Rectal smooth muscle tissue (tissue), 1 donor: ENCODE results near the gene CASQ1.

Experiments used
- H3K27ac ChIP-seq: one replicate; pipeline ENCODE4 v1.7.0; 2013; ENCODE audit warnings: low read depth, low read length, inconsistent platforms
- H3K27me3 ChIP-seq: one replicate; pipeline ENCODE4 v1.7.0; 2013; ENCODE audit warnings: low read length; ENCODE audit not compliant: control insufficient read depth, insufficient read depth
- H3K36me3 ChIP-seq: one replicate; pipeline ENCODE4 v1.7.0; 2013; ENCODE audit warnings: low read length; ENCODE audit not compliant: control insufficient read depth, insufficient read depth
- H3K4me1 ChIP-seq: one replicate; pipeline ENCODE4 v1.7.0; 2013; ENCODE audit warnings: low read length; ENCODE audit not compliant: control insufficient read depth, insufficient read depth
- H3K4me3 ChIP-seq: one replicate; pipeline ENCODE4 v1.7.0; 2013; ENCODE audit warnings: low read length
- H3K9ac ChIP-seq: one replicate; pipeline ENCODE4 v1.7.0; 2013; ENCODE audit warnings: low read length

The CASQ1 gene

GRCh38 chr1:160193832-160194736, 3.7 kb downstream of the CASQ1 start:
- Histone ChIP-seq H3K27me3 (no peaks in the 10 kb centered on the region), H3K27ac (no peak overlapping the region), H3K36me3 (no peaks in the 10 kb centered on the region), H3K4me3 (no peak overlapping the region), H3K9ac (no peak overlapping the region), H3K4me1 (peaks cover 6% of the 10 kb centered on the region)

- Histone ChIP-seq H3K4me1 (peaks cover 4% of the 10 kb centered on the region), H3K4me3 (no peak overlapping the region), H3K36me3 (no peaks in the 10 kb centered on the region), H3K9ac (no peak overlapping the region), H3K27ac (no peak overlapping the region), H3K27me3 (no peaks in the 10 kb centered on the region)
Observed at GRCh38 chr1:160194737-160195059, 4.3 kb downstream of the CASQ1 start.

- Histone ChIP-seq H3K36me3 (no peaks in the 10 kb centered on the region), H3K4me3 (no peak overlapping the region), H3K9ac (no peak overlapping the region), H3K4me1 (peaks cover 4% of the 10 kb centered on the region), H3K27me3 (no peaks in the 10 kb centered on the region), H3K27ac (no peak overlapping the region)
Observed at GRCh38 chr1:160196143-160196542, 5.8 kb downstream of the CASQ1 start.

- Histone ChIP-seq H3K27ac (no peak overlapping the region), H3K36me3 (no peaks in the 10 kb centered on the region), H3K4me1 (peaks cover 4% of the 10 kb centered on the region), H3K27me3 (no peaks in the 10 kb centered on the region), H3K4me3 (no peak overlapping the region), H3K9ac (no peak overlapping the region)
Observed at GRCh38 chr1:160197231-160197630, 6.9 kb downstream of the CASQ1 start.

- no peak overlapping the region for H3K4me3 ChIP-seq
- H3K4me1 ChIP-seq = peaks cover 2% of the 10 kb centered on the region
- H3K27ac ChIP-seq = no peak overlapping the region
- no peak overlapping the region for H3K9ac ChIP-seq
- no peaks in the 10 kb centered on the region for H3K27me3 ChIP-seq
- no peaks in the 10 kb centered on the region for H3K36me3 ChIP-seq
Observed at GRCh38 chr1:160200786-160201185, 10.4 kb downstream of the CASQ1 start.

- no peak overlapping the region for H3K9ac ChIP-seq
- H3K27me3 ChIP-seq = no peaks in the 10 kb centered on the region
- peaks cover 20% of the 10 kb centered on the region for H3K4me1 ChIP-seq
- H3K4me3 ChIP-seq = peak overlapping the region; percentile 40
- H3K27ac ChIP-seq = peak overlapping the region; percentile 83
- peaks cover 3% of the 10 kb centered on the region for H3K36me3 ChIP-seq
Observed at GRCh38 chr1:160204526-160205241, 14.3 kb downstream of the CASQ1 start.

GRCh38 chr1:160205242-160206035, 15.1 kb downstream of the CASQ1 start, which contains the start of gene PEA15:
Gene PEA15, plus strand, starts transcription at chr1:160205384. Its CDS starts 6,161 bp downstream, at chr1:160211545.
- Histone ChIP-seq H3K27me3 (no peaks in the 10 kb centered on the region), H3K9ac (peak within 1 kb of the TSS; percentile 69), H3K4me3 (peak within 1 kb of the TSS; percentile 89), H3K27ac (peak within 1 kb of the TSS; percentile 87), H3K36me3 (peaks cover 3% of the 10 kb centered on the region), H3K4me1 (peaks cover 28% of the 10 kb centered on the region)

GRCh38 chr1:160206036-160206389, 15.6 kb downstream of the CASQ1 start:
- H3K9ac ChIP-seq = no peak overlapping the region
- peak overlapping the region; percentile 89 for H3K4me3 ChIP-seq
- peaks cover 32% of the 10 kb centered on the region for H3K4me1 ChIP-seq
- H3K27ac ChIP-seq = peak overlapping the region; percentile 87
- peaks cover 3% of the 10 kb centered on the region for H3K36me3 ChIP-seq
- H3K27me3 ChIP-seq = no peaks in the 10 kb centered on the region

- H3K27ac ChIP-seq = peak overlapping the region; percentile 87
- H3K4me1 ChIP-seq = peaks cover 32% of the 10 kb centered on the region
- no peak overlapping the region for H3K9ac ChIP-seq
- H3K4me3 ChIP-seq = peak overlapping the region; percentile 89
- H3K27me3 ChIP-seq = no peaks in the 10 kb centered on the region
- peaks cover 8% of the 10 kb centered on the region for H3K36me3 ChIP-seq
Observed at GRCh38 chr1:160206421-160207117, 16.2 kb downstream of the CASQ1 start.

GRCh38 chr1:160207118-160207650, 16.8 kb downstream of the CASQ1 start:
- no peak overlapping the region for H3K9ac ChIP-seq

GRCh38 chr1:160207771-160208556, 17.6 kb downstream of the CASQ1 start:
- Histone ChIP-seq H3K27ac (no peak overlapping the region), H3K27me3 (no peaks in the 10 kb centered on the region), H3K36me3 (peaks cover 21% of the 10 kb centered on the region), H3K4me3 (no peak overlapping the region), H3K4me1 (peaks cover 32% of the 10 kb centered on the region), H3K9ac (no peak overlapping the region)

More at GRCh38 chr1:160207118-160207650, 16.8 kb downstream of the CASQ1 start:
- H3K27me3 ChIP-seq = no peaks in the 10 kb centered on the region
- peaks cover 13% of the 10 kb centered on the region for H3K36me3 ChIP-seq
- no peak overlapping the region for H3K4me3 ChIP-seq
- no peak overlapping the region for H3K27ac ChIP-seq
- H3K4me1 ChIP-seq = peaks cover 32% of the 10 kb centered on the region
